ENCODE measurements around the gene OR2L8.

DNA sequence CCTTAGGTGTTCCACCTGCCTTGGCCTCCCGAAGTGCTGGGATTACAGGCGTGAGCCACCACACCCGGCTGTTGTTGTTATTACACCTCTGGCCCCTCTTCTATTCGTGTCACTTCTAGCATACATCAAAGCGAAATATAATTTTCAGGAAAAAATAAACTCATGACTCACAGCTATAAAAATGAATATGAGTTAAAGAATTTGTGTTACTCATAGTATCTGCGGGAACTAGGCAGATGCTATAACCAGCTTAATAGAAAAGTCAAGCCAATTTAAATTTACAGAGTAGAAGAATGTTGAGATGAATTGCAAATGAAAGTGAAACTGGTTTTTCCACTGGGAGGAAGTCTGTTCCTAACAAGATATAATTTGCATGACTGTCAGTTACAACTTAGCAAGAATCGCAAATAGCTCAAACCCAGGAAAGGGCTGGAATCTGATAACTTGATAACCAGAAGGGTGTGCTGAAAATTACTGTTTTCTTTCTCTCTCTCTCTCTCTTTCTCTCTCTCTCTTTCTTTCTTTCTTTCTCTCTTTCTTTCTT, 42.1 kb upstream of the OR2L8 start:
- TF ChIP-seq POLR2AphosphoS5 (IDR thresholded peaks at IDR 0.05), result no peak
- TF ChIP-seq, protein P1, sequence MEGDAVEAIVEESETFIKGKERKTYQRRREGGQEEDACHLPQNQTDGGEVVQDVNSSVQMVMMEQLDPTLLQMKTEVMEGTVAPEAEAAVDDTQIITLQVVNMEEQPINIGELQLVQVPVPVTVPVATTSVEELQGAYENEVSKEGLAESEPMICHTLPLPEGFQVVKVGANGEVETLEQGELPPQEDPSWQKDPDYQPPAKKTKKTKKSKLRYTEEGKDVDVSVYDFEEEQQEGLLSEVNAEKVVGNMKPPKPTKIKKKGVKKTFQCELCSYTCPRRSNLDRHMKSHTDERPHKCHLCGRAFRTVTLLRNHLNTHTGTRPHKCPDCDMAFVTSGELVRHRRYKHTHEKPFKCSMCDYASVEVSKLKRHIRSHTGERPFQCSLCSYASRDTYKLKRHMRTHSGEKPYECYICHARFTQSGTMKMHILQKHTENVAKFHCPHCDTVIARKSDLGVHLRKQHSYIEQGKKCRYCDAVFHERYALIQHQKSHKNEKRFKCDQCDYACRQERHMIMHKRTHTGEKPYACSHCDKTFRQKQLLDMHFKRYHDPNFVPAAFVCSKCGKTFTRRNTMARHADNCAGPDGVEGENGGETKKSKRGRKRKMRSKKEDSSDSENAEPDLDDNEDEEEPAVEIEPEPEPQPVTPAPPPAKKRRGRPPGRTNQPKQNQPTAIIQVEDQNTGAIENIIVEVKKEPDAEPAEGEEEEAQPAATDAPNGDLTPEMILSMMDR (IDR thresholded peaks at IDR 0.05), result no peak
- TF ChIP-seq EP300 (IDR thresholded peaks at IDR 0.05), result no peak
- no peak for TF ChIP-seq POLR2A (IDR thresholded peaks at IDR 0.05)

All from gastroesophageal sphincter (tissue), 3 donors.